Left lung (tissue), 10 donors: ENCODE results near the gene NEDD9. TPM values are rescaled to one million over a fixed set of nuclear protein-coding genes. Genes with fewer than 3 reads are reported as not detected.

ENCODE experiments used
- ATAC-seq: fragments of 200-7000 bp; cut with Tn5 transposase; one replicate; pipeline ENCODE4 v1.9.1; 2020; ENCODE audit warnings: moderate library complexity
- DNase-seq, 4 donors: peaks; one replicate each; pipeline ENCODE4 v3.0.0-alpha.2; 2013 to 2020
- H3K27ac ChIP-seq, 2 donors: fragments of 200-600 bp; sonication (generic) in 1 of 2; one replicate each; pipeline versions ENCODE4 v1.5.0 to v1.8.0; 2020 to 2021
- H3K27me3 ChIP-seq, 2 donors: fragments of 200-600 bp; sonication (generic) in 1 of 2; one replicate each; pipeline versions ENCODE4 v1.5.0 to v1.8.0; 2020 to 2021
- H3K36me3 ChIP-seq, 2 donors: fragments of 200-600 bp; sonication (generic) in 1 of 2; one replicate each; pipeline versions ENCODE4 v1.5.0 to v1.8.0; 2020 to 2021
- H3K4me1 ChIP-seq, 2 donors: fragments of 200-600 bp; one replicate each; pipeline ENCODE4 v1.8.0; 2021
- H3K4me3 ChIP-seq, 2 donors: fragments of 200-600 bp; sonication (generic) in 1 of 2; one replicate each; pipeline versions ENCODE4 v1.5.0 to v1.8.0; 2020 to 2021; ENCODE audit warnings: mild to moderate bottlenecking in 1 of 2
- H3K9me3 ChIP-seq, 2 donors: fragments of 200-600 bp; sonication (generic) in 1 of 2; one replicate each; pipeline versions ENCODE4 v1.5.0 to v1.8.0; 2020 to 2021
- CTCF ChIP-seq, 2 donors: fragments of 200-600 bp; sonication (generic) in 1 of 2; IDR thresholded peaks; one replicate each; pipeline versions ENCODE4 v1.5.0 to v1.8.0; 2021; ENCODE audit warnings: antibody characterized with exemption in 2 of 2
- intact Hi-C, 2 donors: fragments of 100-400 bp; cut with DNase I; formaldehyde crosslinking; loops; one replicate each; pipeline versions ENCODE4 v1.11.2 to v1.14.2; 2022
- polyA plus RNA-seq, 6 donors: library from polyadenylated mRNA; unstranded; fragments of 120-200 nt; gene quantifications; one replicate each; pipeline ENCODE4 v1.2.1, GENCODE V29; 2013; ENCODE audit not compliant: insufficient read length in 6 of 6
- total RNA-seq, 2 donors: library from RNA; stranded (reverse); fragmentation: NEBNext Ultra II Directional; extraction: Animal tissue kit (Norgen Biotek cat#: 25700); gene quantifications; one replicate each; pipeline ENCODE4 v1.2.1, GENCODE V29; 2021
- donor health status: DM: no; HTN: yes; CAD: no.
- donor health status: DM: no; HTN: no; CAD: no.

The NEDD9 gene
- total and polyA plus RNA-seq, 8 donors = 54.3 to 193 (median 59.5) TPM

- Histone ChIP-seq H3K27me3 (no peaks in the 10 kb centered on the region), H3K9me3 (no peaks in the 10 kb centered on the region), H3K4me1 (peaks cover 66 to 98% of the 10 kb centered on the region in 2 donors), H3K4me3 (no peak overlapping the region), H3K27ac (peak overlapping the region; percentile 66 to 76), H3K36me3 (peaks cover 0 to 17% of the 10 kb centered on the region in 2 donors)
- peak; percentile 58 for ATAC-seq
- no peak for TF ChIP-seq CTCF (IDR thresholded peaks at IDR 0.05)
- intact Hi-C loops = no loop called here
- DNase-seq = peak in 1 of 4 donors; percentile 70
Observed at GRCh38 chr6:11218538-11219399, 13.7 kb downstream of the NEDD9 start.

DNA sequence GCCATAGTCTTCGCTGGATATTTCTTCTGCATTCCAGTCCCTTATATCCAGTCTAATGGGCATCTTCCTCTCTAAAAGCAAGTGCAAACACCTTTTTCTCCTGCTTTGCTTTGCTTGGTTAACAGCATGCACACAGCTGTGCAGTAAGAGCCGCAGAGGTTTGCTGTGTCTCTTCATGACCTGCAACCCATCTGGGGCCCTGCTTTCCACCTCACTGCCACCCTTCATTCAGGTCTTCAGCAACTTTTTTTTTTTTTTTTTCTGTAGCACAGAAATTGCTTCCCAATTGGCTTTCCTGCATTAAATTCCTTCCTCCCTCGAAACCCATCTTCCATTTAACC is 14.4 kb downstream of the NEDD9 start:
- H3K9me3 ChIP-seq = no peaks in the 10 kb centered on the region
- ATAC-seq = no peak
- H3K27ac ChIP-seq = peak overlapping the region; percentile 66 to 76
- peaks cover 69 to 98% of the 10 kb centered on the region in 2 donors for H3K4me1 ChIP-seq
- TF ChIP-seq CTCF (IDR thresholded peaks at IDR 0.05) = no peak
- H3K36me3 ChIP-seq = peaks cover 0 to 24% of the 10 kb centered on the region in 2 donors
- DNase-seq = no peak
- H3K27me3 ChIP-seq = no peaks in the 10 kb centered on the region
- no peak overlapping the region for H3K4me3 ChIP-seq
- intact Hi-C loops = no loop called here

DNA sequence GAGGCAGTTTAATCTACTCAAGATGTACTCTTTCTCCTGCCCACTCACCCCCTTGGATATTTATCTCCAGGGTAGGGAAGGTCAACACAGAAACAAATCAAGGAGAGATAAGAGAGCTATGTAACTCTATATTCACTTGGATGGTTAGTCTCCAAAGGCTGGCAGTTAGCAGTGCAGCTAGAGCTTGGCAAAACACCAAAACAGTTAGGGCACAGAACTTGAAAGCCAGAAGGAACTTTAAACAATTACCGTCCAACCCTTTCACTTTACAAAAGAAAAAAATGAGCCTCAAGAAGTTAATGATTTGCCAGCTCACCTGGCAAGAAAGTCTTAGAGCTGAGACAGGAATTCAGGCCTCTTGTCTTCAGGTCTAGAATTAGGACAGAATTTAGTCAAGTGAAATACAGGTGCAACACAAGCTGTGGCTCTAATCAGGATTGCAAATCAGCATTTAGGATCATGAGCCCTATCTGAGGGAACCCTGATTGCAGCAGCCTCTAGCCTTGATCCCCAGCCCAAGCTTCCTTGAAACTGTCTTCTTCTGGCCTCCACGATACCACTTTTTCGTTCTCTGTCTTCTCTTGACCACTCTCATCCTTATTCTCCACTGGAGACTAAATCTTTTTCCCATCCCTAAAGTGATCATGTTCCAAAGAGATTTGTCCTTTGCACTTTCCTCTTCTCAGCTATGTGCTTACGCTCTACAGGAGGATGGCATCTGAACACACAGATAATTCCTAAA is 14.9 kb downstream of the NEDD9 start:
- no peaks in the 10 kb centered on the region for H3K27me3 ChIP-seq
- intact Hi-C loops = no loop called here
- peak in 1 of 4 donors; percentile 81 for DNase-seq
- H3K36me3 ChIP-seq = peaks cover 1 to 29% of the 10 kb centered on the region in 2 donors
- H3K4me3 ChIP-seq = no peak overlapping the region
- TF ChIP-seq CTCF (IDR thresholded peaks at IDR 0.05) = no peak
- no peaks in the 10 kb centered on the region for H3K9me3 ChIP-seq
- H3K4me1 ChIP-seq = peaks cover 67 to 98% of the 10 kb centered on the region in 2 donors
- peak; percentile 26 for ATAC-seq
- H3K27ac ChIP-seq = peak overlapping the region; percentile 66 to 76

GRCh38 chr6:11215773-11216172 is 16.7 kb downstream of the NEDD9 start:
- Histone ChIP-seq H3K27me3 (no peaks in the 10 kb centered on the region), H3K4me3 (no peak overlapping the region), H3K4me1 (peaks cover 70 to 99% of the 10 kb centered on the region in 2 donors), H3K9me3 (no peaks in the 10 kb centered on the region), H3K27ac (peak overlapping the region; percentile 57 to 76), H3K36me3 (peaks cover 7 to 44% of the 10 kb centered on the region in 2 donors)
- intact Hi-C loops = no loop called here
- no peak for TF ChIP-seq CTCF (IDR thresholded peaks at IDR 0.05)
- DNase-seq (no peak), ATAC-seq (peak; percentile 1)

DNA sequence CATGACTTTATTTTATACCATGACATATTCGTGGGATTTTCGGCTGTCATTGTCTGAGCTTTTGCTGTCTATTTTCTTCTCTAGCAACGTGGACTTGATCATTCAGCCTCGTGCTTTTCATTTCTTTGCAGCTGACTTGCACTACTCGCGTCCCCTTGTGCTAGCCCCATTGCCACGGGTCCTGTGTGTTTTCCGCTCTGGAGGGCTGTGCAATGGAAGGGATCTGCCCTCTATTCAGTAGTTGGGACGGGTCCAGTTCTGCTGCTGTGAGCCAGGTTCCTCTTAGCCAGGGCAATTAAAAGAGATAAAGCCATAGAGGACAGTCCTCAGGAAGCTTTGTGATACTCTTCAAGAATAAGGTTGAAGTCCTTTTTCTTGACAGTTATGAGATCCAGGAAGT is 17.6 kb downstream of the NEDD9 start:
- DNase-seq (no peak), ATAC-seq (no peak)
- intact Hi-C loops = no loop called here
- peaks cover 7 to 41% of the 10 kb centered on the region in 2 donors for H3K36me3 ChIP-seq
- H3K4me1 ChIP-seq = peaks cover 68 to 99% of the 10 kb centered on the region in 2 donors
- H3K27me3 ChIP-seq = no peaks in the 10 kb centered on the region
- H3K27ac ChIP-seq = peak overlapping the region; percentile 57 to 76
- H3K4me3 ChIP-seq = no peak overlapping the region
- H3K9me3 ChIP-seq = no peaks in the 10 kb centered on the region
- no peak for TF ChIP-seq CTCF (IDR thresholded peaks at IDR 0.05)
